Prostate gland (tissue), 2 donors: Measurements from ENCODE around the gene YARS2. TPM values are rescaled to one million over a fixed set of nuclear protein-coding genes. Genes with fewer than 3 reads are reported as not detected.

ENCODE experiments used
- DNase-seq: peaks from one replicate; pipeline ENCODE4 v3.0.0-alpha.2; 2019; ENCODE audit warnings: low spot score
- H3K27ac ChIP-seq, 2 donors: fragments of 200-600 bp; sonication (generic); 2 replicates each; pipeline ENCODE4 v1.5.1; 2017 to 2019
- H3K27me3 ChIP-seq: fragments of 200-600 bp; sonication (generic); replicated peaks from 2 replicates; pipeline ENCODE4 v1.5.1; 2019; ENCODE audit not compliant: insufficient read depth
- H3K36me3 ChIP-seq, 2 donors: fragments of 200-600 bp; sonication (generic); 1 replicate in 1 of 2; 2 replicates in 1 of 2; pipeline versions ENCODE4 v1.5.1 to v1.8.1; 2017 to 2019
- H3K4me1 ChIP-seq: fragments of 200-600 bp; sonication (generic); replicated peaks from 2 replicates; pipeline ENCODE4 v1.5.1; 2019
- H3K4me3 ChIP-seq, 2 donors: fragments of 200-600 bp; sonication (generic); 2 replicates each; pipeline ENCODE4 v1.5.1; 2017 to 2019
- H3K9me3 ChIP-seq: fragments of 200-600 bp; sonication (generic); 2 replicates; pipeline ENCODE4 v1.5.1; 2017
- POLR2A ChIP-seq: fragments of 450-650 bp; IDR thresholded peaks from one replicate; pipeline ENCODE4 v1.6.1; 2016; ENCODE audit warnings: antibody characterized with exemption, mild to moderate bottlenecking
- POLR2AphosphoS5 ChIP-seq: sonication (generic); formaldehyde crosslinking; IDR thresholded peaks from one replicate; pipeline ENCODE4 v1.6.1; 2017; ENCODE audit warnings: antibody characterized with exemption
- WGBS: methylation state at CpG from one replicate; pipeline ENCODE4 v1.1.5; 2018; 5-methylcytosine and 5-hydroxymethylcytosine counted together
- intact Hi-C: fragments of 100-400 bp; cut with DNase I; formaldehyde crosslinking; loops from one replicate; pipeline ENCODE4 v1.14.2; 2022
- total RNA-seq, 2 donors: library from RNA; depleted of rRNA; stranded (reverse); fragments of >200 nt; gene quantifications; one replicate each; pipeline ENCODE4 v1.1.0, GENCODE V29; 2016
- TF ChIP-seq, protein P1 (sequence below), 4 experiments: fragments of 200-600 bp in 2 of 4; fragments of 450-650 bp in 2 of 4; sonication (generic) in 2 of 4; IDR thresholded peaks; 1 replicate in 3 of 4; 2 replicates in 1 of 4; pipeline ENCODE4 v1.5.1; 2016 to 2019; ENCODE audit warnings: antibody characterized with exemption in 4 of 4, mild to moderate bottlenecking in 2 of 4, moderate library complexity in 2 of 4

The YARS2 gene
- total RNA-seq, 2 donors from 2014 or later = 19.2 to 26.2 TPM

DNA sequence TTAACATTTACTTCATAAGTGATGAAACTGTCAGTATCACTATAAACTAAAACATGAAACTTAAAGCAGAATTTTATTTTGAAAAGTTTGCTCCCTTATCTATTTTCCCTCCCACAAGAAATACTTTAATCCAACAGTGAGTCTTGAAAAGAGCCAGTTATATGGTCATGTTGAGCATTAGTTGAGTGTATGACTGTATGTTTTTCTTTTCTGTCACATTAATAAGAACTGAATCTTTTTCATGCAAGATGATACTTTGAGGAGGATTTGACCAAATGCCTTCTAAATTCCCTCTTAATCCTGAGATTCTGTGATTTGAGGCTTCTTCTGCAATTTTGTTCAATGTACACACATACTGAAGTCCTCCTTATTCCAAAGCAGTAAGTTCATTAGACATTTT is 33.7 kb upstream of the YARS2 start:
- no peak overlapping the region for H3K4me3 ChIP-seq
- no peaks in the 10 kb centered on the region for H3K9me3 ChIP-seq
- DNase-seq = no peak
- no peaks in the 10 kb centered on the region for H3K4me1 ChIP-seq
- no peaks in the 10 kb centered on the region for H3K27me3 ChIP-seq
- H3K27ac ChIP-seq = no peak overlapping the region
- H3K36me3 ChIP-seq = no peaks in the 10 kb centered on the region
- intact Hi-C loops = no loop called here
- TF ChIP-seq POLR2A = no peak
- TF ChIP-seq, protein P1, sequence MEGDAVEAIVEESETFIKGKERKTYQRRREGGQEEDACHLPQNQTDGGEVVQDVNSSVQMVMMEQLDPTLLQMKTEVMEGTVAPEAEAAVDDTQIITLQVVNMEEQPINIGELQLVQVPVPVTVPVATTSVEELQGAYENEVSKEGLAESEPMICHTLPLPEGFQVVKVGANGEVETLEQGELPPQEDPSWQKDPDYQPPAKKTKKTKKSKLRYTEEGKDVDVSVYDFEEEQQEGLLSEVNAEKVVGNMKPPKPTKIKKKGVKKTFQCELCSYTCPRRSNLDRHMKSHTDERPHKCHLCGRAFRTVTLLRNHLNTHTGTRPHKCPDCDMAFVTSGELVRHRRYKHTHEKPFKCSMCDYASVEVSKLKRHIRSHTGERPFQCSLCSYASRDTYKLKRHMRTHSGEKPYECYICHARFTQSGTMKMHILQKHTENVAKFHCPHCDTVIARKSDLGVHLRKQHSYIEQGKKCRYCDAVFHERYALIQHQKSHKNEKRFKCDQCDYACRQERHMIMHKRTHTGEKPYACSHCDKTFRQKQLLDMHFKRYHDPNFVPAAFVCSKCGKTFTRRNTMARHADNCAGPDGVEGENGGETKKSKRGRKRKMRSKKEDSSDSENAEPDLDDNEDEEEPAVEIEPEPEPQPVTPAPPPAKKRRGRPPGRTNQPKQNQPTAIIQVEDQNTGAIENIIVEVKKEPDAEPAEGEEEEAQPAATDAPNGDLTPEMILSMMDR (IDR thresholded peaks at IDR 0.05) = no peak
- TF ChIP-seq POLR2AphosphoS5 = no peak

- WGBS = 88% methylated on average over 4 of the region's 4 CpGs
- H3K9me3 ChIP-seq = no peaks in the 10 kb centered on the region
- DNase-seq = no peak
- H3K36me3 ChIP-seq = no peaks in the 10 kb centered on the region
- intact Hi-C loops = no loop called here
- H3K4me1 ChIP-seq = no peaks in the 10 kb centered on the region
- TF ChIP-seq, protein P1 (IDR thresholded peaks at IDR 0.05) = no peak
- no peak for TF ChIP-seq POLR2A
- TF ChIP-seq POLR2AphosphoS5 = no peak
- H3K27ac ChIP-seq = no peak overlapping the region
- no peaks in the 10 kb centered on the region for H3K27me3 ChIP-seq
- H3K4me3 ChIP-seq = no peak overlapping the region
Observed at GRCh38 chr12:32788405-32788804, 32.7 kb upstream of the YARS2 start.

- no peaks in the 10 kb centered on the region for H3K4me1 ChIP-seq
- no peaks in the 10 kb centered on the region for H3K9me3 ChIP-seq
- intact Hi-C loops = no loop called here
- H3K27me3 ChIP-seq = no peaks in the 10 kb centered on the region
- no peak for DNase-seq
- no peak overlapping the region for H3K27ac ChIP-seq
- WGBS = 73% methylated on average over 5 of the region's 5 CpGs
- TF ChIP-seq POLR2AphosphoS5 = no peak
- no peak for TF ChIP-seq POLR2A
- TF ChIP-seq, protein P1 (IDR thresholded peaks at IDR 0.05) = no peak
- H3K4me3 ChIP-seq = no peak overlapping the region
- H3K36me3 ChIP-seq = no peaks in the 10 kb centered on the region
Observed at GRCh38 chr12:32785557-32785956, 29.9 kb upstream of the YARS2 start.

DNA sequence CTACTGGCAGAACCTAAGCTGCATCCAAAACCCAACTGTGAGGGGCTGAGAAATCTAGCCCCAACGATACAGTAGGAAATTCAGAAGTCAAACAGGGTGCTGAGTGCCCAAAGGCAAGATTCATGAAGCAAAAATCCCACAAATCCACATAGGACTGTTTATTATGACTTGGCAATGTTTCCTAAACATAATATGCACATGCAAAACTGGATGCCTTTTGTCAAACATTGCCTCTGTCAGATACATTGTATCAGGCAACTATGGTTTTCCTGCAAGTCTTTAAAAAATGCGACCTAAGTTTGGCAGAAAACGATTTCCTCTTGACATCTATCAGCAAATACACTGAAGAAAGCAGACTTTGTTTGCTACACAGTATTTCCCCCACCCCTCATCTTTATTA is 27.3 kb upstream of the YARS2 start:
- H3K4me3 ChIP-seq = no peak overlapping the region
- WGBS = 52% methylated on average over 3 of the region's 3 CpGs
- H3K27ac ChIP-seq = no peak overlapping the region
- intact Hi-C loops = no loop called here
- no peak for DNase-seq
- H3K9me3 ChIP-seq = no peaks in the 10 kb centered on the region
- TF ChIP-seq POLR2AphosphoS5 (no peak), POLR2A (no peak)
- TF ChIP-seq, protein P1 (IDR thresholded peaks at IDR 0.05) = no peak
- no peaks in the 10 kb centered on the region for H3K27me3 ChIP-seq
- H3K4me1 ChIP-seq = no peaks in the 10 kb centered on the region
- H3K36me3 ChIP-seq = no peaks in the 10 kb centered on the region

GRCh38 chr12:32780071-32780470 is 24.4 kb upstream of the YARS2 start:
- intact Hi-C loops = no loop called here
- H3K36me3 ChIP-seq = no peaks in the 10 kb centered on the region
- 66% methylated on average over 1 of the region's 1 CpG for WGBS
- no peaks in the 10 kb centered on the region for H3K4me1 ChIP-seq
- TF ChIP-seq POLR2A = no peak
- TF ChIP-seq, protein P1 (IDR thresholded peaks at IDR 0.05) = no peak
- TF ChIP-seq POLR2AphosphoS5 = no peak
- H3K27ac ChIP-seq = no peak overlapping the region
- no peaks in the 10 kb centered on the region for H3K27me3 ChIP-seq
- no peaks in the 10 kb centered on the region for H3K9me3 ChIP-seq
- H3K4me3 ChIP-seq = no peak overlapping the region
- DNase-seq = no peak
